Raji (cell line): ENCODE data around the gene C8G.

ENCODE experiments used
- POLR2A ChIP-seq: IDR thresholded peaks from 2 replicates; pipeline ENCODE4 v1.6.1; 2011; ENCODE audit warnings: low read depth, low read length, control low read depth; ENCODE audit not compliant: insufficient read depth

C8G gene

DNA sequence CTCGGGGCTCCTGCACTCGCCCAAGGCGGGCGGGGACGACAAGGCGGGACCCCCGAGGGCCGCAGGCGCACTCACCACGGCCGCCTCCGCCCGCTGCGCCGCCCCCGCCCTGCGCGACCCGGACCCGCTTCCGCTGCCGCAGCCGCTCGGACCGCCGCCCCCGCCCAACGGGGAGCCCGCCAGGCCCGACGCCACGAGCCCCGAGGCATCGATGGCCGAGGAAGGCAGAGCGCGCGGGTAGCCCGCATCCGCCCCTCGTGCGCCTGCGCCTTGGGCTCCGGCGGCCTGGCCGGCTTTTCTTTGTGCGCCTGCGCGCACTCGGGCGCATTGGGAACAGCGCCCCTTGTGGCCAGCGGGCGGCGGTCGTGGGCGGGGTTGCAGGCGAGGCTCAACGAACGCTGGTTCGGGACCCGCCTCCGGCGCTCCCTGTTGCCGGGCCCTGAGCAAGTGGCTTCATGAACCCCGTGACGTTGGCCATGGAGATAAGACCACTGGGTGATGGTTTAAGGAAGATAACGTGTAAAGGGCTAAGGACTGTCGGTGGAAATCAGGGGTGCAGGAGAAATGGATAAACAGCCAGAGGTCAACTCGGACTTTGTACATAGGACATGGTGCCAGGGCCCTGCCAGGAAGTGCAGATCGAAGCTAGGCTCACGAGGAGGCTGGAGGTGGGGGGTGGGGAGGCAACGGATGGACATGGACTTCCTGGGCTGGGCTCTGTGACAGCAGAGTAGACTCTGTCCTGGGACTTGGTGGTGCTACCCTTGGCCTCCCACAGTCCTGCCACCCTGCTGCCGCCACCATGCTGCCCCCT is at the start of gene C8G, which contains the start of gene FBXW5:
C8G (plus strand) TSS at position 725 of the 814 bp plus-strand sequence; CDS start at position 803, 78 bp downstream.
FBXW5 (minus strand) TSS at position 220 of the 814 bp plus-strand sequence. CDS start 655 bp downstream, outside the sequence.
- peak; percentile 72 for TF ChIP-seq POLR2A

DNA sequence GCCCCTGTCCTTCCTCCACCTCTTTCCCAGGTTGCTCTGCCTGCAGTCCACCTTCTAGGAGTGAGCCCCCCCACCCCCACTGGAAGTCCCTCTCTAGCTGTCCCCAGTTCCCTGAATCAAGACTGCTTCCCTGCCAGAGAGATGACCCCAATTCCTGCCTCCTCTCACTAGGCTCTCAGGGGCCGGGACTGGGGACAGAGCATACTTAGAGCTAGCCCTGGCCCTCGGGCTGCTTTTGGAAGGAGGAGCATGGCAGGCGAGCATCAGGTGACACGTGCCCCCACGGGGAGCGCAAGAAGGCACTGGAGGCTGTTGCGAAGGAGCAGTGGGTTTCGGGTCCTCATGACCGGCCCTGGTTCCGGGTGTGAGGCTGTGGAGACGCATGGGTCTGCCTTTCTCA is 49.0 kb upstream of the C8G start:
- TF ChIP-seq POLR2A = no peak

DNA sequence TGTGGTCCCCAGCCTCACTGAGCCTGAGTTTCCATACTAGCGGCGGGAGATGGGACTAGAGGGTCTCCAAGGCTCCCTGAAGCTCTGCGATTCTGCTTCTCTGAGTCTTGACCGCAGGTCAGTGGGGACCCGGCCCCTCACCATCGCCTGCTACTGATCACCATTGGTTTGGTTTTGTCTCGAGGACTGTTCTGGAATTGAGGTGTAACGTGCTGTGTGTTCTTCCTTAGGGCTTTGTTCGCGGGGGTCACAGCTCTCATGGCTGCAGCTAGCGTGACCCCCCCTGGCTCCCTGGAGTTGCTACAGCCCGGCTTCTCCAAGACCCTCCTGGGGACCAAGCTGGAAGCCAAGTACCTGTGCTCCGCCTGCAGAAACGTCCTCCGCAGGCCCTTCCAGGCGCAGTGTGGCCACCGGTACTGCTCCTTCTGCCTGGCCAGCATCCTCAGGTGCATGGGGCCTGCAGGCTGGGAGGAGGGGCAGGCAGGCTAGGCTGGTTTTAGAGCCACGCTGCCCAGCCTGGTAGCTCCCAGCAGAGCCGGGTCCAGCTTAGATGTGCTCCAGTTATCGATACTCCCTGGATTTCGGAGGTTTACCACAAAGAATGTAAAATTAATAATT is 46.5 kb upstream of the C8G start:
- TF ChIP-seq POLR2A = no peak

DNA sequence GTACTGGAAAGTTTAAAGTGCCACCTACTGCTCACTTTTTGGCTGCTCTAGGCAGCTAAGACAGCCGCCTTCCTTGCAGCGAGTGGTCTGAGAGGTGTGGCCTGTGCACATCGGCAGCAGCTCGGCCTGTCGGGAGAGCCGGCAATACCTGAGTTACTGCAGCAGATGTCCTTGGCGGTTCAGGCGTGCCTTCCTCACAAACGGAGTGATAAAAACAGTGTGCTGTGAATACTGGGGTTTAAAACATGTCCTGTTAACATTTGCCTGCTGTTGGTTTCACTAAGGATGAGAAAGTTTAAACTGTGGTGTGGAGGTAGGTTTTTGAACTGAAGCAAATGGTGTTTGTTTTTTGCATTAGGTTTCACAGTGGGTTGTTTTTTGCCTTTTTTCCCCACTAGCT is 45.8 kb upstream of the C8G start:
- TF ChIP-seq POLR2A = no peak

DNA sequence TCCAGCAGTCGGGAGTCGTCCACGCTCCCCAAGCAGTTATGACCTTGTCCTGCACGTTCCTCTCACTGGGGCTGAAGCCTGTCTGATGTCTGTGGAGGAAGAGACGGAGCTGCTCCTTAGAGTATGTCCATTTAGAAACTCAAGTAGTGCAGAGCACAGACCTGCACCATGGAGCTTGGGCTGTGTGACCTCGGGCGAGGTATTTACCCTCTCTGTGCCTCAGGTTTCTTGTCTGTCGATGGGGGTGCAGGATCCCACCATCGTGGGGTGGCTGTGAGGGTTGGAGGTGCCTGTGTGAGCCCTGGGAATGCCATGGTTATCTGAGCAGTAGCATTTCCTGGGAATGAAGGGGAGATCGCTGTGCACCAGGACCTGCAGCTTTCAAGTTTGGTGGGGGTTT is 44.5 kb upstream of the C8G start:
- no peak for TF ChIP-seq POLR2A

DNA sequence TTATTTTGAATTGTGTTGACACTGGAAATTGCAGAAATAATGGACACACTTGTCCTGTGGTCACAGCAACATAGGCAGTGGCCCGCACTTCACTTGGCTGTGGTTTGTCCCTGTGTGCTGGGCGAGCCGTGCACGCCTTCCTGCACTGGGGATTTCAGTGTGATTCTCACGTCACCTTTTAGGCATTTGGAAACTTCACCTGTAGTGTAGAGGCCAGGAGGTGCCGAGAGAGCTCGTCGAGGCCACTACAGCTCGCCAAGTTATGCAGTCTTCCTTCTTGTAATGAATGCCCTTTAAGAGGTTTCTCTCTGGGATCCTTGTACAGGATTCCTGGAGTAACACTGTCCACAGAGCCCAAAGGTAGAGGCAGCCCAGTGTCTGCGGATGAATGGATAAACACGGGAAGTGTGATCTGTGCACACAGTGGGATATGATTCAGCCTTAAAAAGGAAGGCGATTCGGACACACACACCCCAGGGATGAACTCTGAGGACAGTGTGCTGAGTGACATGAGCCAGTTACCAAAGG is 44.0 kb upstream of the C8G start:
- no peak for TF ChIP-seq POLR2A

DNA sequence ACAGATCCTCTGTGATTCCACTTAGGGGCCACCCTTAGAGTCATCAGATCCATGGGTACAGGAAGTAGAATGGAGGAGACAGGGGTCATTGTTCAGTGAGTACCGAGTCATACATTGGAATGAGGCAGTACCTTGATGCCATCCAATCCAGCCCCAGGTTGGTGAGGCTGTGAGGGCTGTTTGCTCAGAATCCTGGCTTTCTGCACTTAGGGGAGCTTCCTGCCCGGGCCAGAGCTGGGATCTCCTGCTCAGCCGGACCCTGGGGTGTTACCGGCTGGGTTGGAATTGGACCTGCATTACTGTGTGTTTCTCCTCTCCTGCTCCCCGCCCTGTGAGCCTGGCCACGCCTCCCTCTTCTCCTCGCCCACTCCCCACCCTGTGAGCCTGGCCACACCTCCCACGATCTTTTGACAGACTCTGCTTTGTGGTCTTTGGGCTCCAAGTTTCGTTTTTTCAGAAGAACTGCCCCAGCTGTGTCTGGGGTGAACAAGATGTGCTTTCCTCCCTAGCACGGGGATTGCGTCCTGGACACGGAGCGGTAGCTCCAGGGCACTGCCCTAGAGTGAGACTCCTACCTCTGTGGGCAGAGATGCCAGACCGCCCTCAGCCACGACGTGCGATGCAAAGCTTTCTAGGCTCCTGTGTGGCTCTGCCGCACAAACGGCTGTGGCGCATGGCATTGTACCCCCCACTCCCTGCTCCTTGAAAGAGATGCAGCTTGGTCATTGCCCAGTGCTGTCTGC is 43.4 kb upstream of the C8G start:
- no peak for TF ChIP-seq POLR2A

DNA sequence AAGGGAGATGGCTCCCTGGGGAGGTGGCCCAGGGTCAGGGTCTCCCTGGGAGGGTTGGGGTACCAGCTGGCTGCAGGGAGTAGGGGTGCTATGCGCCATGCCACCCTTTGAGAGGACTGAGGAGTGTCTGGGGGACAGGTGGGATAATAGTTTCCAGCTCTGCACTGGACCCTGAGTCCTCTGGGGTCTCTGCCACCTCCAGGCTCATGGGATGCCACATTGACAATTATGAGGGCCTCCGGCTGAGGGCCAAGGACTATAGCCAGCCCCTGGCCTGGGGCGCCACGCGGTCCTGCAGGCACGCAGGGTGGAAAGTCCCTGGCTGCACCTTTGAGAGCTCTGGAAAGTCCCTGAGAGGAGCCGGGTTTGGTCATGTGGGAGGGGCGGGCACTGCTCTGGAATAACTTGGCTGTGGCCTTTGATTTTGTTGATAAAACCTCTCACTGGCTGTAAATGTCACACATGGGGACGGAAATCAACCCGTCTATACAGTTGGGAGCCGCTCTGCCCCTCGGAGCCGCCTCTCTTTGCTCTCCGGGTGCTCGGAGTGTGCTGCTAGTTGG is 42.7 kb upstream of the C8G start:
- no peak for TF ChIP-seq POLR2A

DNA sequence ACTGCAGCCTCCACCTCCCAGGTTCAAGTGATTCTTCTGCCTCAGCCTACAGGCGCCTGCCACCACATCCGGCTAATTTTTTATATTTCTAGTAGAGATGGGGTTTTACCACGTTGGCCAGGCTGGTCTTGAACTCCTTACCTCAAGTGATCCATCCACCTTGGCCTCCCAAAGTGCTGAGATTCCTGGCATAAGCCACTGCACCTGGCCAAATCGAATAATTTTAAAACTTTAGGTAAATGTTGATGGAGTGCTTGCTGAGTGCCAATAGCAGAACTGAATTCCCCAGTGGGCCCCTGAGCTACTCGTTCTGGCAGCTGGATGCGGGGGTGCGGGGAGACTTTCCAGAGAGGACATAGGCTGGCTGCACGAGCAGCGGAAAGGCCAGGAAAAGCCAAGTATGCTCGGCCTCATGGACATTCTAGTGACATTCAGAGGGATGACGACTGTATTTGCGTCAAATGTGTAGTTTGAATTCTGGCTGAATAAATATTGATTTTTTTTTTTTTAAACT is 41.9 kb upstream of the C8G start:
- no peak for TF ChIP-seq POLR2A

DNA sequence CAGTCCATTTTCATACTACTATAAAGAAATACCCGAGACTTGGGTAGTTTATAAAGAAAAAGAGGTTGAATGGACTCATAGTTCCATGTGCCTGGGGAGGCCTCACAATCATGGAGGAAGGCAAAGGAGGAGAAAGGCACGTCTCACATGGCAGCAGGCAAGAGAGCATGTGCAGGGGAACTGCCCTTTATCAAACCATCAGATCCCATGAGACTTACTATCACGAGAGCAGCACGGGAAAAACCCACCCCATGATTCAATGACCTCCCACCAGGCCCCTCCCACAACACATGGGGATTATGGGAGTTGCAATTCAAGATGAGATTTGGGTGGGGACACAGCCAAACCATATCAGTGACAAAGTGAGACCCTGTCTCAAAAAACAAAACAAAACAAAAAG is 38.8 kb upstream of the C8G start:
- no peak for TF ChIP-seq POLR2A

DNA sequence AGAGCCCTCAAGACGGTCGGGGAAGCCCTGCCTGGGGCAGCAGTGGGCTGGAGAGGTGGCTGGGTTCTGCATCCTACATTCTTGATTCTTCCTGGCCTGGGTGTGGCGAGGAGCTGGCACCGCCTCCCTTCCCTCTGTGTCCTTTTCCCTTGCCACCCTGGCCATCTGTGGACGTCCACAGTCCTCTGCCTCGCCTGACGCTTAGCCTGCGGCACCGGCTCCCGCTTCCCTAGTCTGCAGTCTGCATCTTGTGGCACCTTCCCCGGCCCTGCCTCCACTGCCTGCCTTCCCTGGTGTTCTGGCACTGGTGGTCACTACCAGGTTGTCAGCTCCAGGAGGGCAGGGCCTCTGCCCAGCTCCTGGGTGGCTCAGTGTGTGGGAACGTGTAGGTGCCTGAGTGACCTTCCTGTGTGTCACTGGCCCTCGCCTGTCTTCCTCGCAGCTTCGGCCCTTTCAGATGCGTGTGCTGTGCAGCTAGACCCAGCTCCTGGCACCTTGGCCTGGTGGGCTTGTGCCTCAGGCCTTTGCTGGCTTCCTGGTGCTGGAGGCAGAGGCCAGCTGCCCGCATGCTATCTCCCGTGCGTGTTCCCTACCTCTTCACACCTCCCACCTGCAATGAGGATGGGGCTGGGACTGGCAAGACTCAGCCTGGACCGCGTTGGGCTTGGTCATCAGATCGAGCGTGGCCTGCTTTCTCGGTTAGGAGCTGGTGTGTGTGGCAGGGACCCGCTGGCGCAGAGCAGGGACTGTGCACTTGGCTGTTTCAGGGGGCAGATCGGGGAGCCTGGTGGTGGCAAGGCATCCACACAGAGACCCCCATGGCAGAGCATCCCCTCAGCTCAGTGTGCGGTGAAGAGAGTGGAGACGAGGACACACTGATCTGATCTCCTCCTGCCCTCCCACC is 37.8 kb upstream of the C8G start:
- TF ChIP-seq POLR2A = no peak

DNA sequence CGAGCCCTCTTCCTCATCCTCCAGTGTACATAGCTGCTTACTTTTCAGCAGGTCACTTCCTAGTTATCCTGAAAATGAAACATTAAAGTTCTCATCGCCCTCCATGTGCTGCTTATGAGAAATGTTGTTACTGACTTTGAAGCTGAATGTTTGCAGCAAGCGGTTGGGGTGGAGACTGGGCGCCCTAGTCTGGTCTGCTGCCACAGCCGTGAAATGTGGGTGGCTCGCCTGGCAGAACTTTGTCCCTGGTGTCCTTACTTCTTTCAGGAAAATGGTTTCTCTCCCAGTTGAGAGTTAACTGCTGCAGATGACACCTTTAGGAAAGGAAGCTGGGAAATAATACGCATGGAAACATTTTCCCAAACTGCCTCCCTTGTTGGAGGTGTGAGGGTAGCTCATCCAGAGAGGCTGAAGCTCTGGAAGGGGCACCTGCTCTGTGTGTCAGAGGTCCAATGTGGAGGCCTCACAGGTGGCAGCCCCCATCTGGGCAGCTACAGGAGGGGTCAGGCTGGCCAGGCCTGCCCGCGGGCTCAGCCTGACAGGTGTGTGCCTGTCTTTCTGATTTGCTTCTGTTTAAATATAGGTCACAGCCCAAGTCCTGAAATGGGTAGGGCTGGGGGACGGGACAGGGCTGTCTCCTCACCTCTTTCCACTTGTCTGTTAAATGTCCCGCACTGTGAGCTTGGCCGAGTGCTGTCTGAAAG is 34.7 kb upstream of the C8G start:
- no peak for TF ChIP-seq POLR2A

DNA sequence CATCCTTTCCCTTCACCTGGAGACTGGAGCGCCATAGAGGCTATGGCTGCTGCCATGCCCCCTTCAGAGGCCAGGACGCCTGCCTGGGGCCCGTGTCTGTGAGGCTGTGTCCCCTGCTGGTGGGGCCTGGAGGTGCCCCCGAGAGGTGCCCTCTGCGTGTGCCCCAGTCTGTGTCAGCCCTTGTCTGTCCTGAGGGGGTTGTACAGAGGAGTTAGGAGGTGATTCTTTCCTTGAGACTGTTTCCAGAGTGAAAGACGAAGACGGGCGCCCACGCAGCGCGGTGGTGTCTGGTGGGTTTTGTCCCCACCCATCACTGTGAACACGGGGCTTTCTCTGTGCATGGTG is 34.2 kb upstream of the C8G start:
- TF ChIP-seq POLR2A = no peak
